HG03139 (cell line): Measurements from ENCODE around the gene KRTAP5-11.
"Not testable (repeated sequence)": the region's sequence is repeated elsewhere in the genome, so short reads cannot be mapped to it uniquely, and the experiment has no call there.

Source experiments
- ATAC-seq: cut with Tn5 transposase; IDR thresholded peaks from one replicate; pipeline ENCODE4 v1.9.1; 2021; ENCODE audit not compliant: unreplicated experiment

Gene KRTAP5-11, protein sequence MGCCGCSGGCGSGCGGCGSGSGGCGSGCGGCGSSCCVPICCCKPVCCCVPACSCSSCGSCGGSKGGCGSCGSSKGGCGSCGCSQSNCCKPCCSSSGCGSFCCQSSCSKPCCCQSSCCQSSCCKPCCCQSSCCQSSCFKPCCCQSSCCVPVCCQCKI

DNA sequence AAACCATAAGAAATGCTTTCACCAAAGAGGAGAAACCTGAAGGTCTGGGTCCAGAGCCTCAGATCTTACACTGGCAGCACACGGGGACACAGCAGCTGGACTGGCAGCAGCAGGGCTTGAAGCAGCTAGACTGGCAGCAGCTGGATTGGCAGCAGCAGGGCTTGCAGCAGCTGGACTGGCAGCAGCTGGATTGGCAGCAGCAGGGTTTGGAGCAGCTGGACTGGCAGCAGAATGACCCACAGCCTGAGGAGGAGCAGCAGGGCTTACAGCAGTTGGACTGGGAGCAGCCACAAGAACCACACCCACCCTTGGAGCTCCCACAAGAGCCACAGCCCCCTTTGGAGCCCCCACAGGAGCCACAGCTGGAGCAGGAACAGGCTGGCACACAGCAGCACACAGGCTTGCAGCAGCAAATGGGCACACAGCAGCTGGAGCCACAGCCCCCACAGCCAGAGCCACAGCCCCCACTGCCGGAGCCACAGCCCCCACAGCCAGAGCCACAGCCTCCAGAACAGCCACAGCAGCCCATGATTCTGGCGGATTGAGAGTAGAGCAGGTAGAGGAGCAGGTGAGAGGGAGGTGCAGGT is at the start of gene KRTAP5-11:
Gene KRTAP5-11, minus strand, starts transcription at position 567 of the 587 bp plus-strand sequence. Its CDS starts 38 bp downstream, at position 529.
- ATAC-seq: no peak

- not testable (repeated sequence) for ATAC-seq
Measured at GRCh38 chr11:71631551-71631950, 48.9 kb upstream of the KRTAP5-11 start.

- ATAC-seq: not testable (repeated sequence)
Measured at GRCh38 chr11:71630071-71630470, 47.4 kb upstream of the KRTAP5-11 start.

GRCh38 chr11:71628943-71629342 is 46.3 kb upstream of the KRTAP5-11 start:
- not testable (repeated sequence) for ATAC-seq

- not testable (repeated sequence) for ATAC-seq
Measured at GRCh38 chr11:71623226-71623625, 40.6 kb upstream of the KRTAP5-11 start.

- ATAC-seq: not testable (repeated sequence)
Measured at GRCh38 chr11:71622561-71622960, 39.9 kb upstream of the KRTAP5-11 start.

DNA sequence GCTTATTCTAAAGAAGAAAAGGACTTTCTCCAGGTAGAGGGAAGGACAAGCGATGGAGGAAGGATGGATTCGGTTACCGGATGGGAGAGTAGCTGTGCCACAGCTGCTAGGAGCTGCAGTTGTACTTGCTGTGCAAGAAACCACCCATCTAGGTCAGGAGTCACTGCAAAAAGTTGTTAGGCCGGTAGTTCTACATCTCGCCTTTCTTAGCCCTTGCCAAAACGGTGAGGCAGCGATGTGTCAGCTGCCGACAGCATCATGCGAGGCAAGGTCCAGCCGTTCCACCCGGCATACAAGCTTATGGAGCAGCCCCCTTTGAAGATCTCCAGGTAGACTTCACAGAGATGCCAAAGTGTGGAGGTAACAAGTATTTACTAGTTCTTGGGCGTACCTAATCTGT is 32.3 kb upstream of the KRTAP5-11 start:
- not testable (repeated sequence) for ATAC-seq

- ATAC-seq: not testable (repeated sequence)
Measured at GRCh38 chr11:71614366-71614917, 31.8 kb upstream of the KRTAP5-11 start.

GRCh38 chr11:71613931-71614330 is 31.3 kb upstream of the KRTAP5-11 start:
- not testable (repeated sequence) for ATAC-seq

DNA sequence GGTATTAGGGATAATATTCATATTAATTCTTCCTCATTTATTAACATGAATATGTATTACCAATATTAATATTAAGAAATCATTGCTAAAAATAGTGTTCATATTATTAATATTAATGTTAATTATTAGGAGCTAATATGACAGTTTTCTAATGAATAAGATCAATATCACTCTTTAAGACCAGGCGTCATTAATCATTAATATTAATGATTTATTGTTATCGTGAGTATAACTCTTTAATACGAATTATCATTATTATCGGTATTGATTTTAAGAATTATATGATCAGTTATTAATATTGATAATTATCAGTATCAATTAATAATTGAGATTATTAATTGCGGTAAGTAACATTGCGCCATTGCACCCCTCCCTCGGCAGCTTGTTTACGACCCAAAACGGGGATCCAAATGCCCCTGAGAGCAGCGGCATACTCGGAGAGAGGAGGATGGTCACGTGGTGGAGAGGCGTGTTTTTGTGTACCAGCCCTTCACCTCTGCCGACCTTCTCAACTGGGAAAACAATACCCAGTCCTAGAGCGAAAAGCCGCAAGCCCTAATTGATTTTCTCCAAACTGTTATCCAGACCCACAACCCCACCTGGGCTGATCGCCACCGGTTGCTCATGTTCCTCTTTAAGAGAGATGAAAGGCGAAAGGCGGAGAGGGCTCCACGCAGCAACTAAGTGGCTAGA is 28.7 kb upstream of the KRTAP5-11 start:
- not testable (repeated sequence) for ATAC-seq

GRCh38 chr11:71608272-71608671 is 25.6 kb upstream of the KRTAP5-11 start:
- not testable (repeated sequence) for ATAC-seq

DNA sequence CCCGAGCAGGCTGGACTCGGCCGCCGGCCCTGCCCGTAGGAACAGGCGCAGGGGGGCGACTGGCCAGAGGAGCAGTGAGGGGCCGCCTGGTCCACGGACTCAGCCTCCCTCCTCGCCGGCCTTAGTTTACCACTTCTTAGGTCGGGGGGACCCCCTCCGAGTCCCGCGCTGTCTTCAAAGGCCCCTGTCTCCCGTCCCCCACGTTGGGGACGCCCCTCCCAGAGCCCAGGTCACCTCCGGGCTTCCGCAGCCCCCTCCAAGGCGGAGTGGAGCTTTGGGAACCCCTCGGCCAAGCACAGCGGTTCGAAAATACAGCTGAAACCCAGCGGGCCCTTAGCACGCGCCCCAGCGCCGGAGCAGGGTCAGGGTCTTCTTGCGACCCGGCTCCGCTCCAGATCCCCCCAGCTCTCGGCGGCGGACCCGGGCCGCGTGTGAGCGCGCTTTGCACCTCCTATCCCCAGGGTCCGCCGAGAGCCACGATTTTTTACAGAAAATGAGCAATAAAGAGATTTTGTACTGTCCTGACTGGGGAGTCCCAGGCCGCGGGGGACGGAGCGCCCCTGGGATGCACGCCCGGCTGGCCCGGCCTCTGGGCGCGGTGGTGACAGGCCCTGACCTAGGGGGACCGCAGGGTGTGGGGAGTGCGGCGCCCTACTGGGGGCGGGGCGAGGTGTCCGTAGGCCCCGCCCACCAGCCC is 25.0 kb upstream of the KRTAP5-11 start:
- not testable (repeated sequence) for ATAC-seq

DNA sequence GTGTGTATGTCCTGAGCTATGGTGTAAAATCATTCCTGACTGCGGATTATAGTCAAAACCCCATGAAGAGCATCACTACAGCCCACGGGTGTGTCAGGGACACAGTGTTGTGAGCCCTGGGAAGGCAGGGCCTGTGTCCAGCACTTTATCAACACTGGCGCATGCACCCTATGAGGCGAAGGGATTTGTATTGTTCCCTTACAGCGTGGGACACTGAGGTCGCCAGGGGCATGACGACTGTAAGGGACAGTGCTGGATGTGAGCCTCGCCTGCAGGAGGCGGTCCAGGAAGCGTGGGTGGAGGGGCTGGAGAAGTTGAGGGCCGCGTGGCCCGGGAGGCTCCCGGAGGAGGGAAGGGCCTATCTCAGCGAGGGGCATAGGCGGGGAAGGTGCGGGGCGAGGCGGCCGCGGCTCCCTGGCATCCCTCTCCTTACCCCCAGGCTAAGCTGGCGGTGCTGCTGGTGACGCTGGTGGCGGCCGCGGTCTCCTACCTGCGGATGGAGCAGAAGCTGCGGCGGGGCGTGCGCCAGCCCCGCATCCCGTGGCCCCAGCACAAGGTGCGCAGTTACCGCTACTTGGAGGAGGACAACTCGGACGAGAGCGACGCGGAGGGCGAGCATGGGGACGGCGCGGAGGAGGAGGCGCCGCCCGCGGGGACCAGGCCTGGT is 24.3 kb upstream of the KRTAP5-11 start:
- not testable (repeated sequence) for ATAC-seq

GRCh38 chr11:71604798-71605488 is 22.3 kb upstream of the KRTAP5-11 start:
- not testable (repeated sequence) for ATAC-seq

DNA sequence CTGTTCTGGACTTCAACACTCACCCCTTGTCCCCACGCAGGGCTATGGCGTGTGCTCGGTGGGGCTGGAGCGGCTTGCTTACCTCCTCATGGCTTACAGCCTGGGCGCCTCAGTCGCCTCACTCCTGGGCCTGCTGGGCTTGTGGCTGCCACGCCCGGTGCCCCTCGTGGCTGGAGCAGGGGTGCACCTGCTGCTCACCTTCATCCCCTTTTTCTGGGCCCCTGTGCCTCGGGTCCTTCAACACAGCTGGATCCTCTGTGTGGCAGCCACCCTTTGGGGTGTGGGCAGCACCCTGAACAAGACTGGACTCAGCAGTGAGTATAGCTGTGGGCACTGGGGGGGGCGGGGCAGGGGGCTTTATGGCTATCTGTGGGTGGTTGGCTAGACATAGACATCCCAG is 20.5 kb upstream of the KRTAP5-11 start:
- ATAC-seq: not testable (repeated sequence)

GRCh38 chr11:71589546-71589920 is 6.9 kb upstream of the KRTAP5-11 start:
- not testable (repeated sequence) for ATAC-seq

GRCh38 chr11:71588822-71589545 is 6.3 kb upstream of the KRTAP5-11 start:
- not testable (repeated sequence) for ATAC-seq

- not testable (repeated sequence) for ATAC-seq
Measured at GRCh38 chr11:71588314-71588713, 5.6 kb upstream of the KRTAP5-11 start.

DNA sequence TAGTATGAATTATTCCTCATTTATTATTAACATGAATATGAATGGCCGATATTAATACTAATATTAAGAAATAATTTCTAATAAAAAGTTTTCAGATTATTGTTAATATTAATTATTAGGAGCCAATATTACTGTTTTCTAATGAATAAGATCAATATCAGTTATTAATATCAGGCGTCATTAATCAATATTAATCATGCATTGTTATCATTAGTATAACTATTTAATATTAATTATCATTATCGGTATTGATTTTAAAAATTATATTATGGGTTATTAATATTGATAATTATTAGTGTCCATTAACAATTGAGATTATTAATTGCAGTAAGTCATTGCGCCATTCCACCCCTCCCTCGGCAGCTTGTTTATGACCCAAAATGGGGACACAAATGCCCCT is 3.0 kb upstream of the KRTAP5-11 start:
- not testable (repeated sequence) for ATAC-seq
